DOHH2 (cell line): Measurements from ENCODE around the gene PMF1.

Source experiments
- CTCF ChIP-seq: fragments of 200-600 bp; sonication (generic); IDR thresholded peaks from one replicate; pipeline ENCODE4 v1.5.1; 2014; ENCODE audit warnings: antibody characterized with exemption, mild to moderate bottlenecking, low read depth, low read length; ENCODE audit not compliant: poor library complexity, severe bottlenecking
- EZH2phosphoT487 ChIP-seq: fragments of 200-600 bp; sonication (generic); IDR thresholded peaks from 2 replicates; pipeline ENCODE4 v1.6.1; 2017; ENCODE audit warnings: borderline replicate concordance, mild to moderate bottlenecking, antibody characterized with exemption, low read length, moderate library complexity, mixed read lengths

- TF ChIP-seq CTCF (no peak), EZH2phosphoT487 (no peak)
These were observed 47.7 kb upstream of the PMF1 start for GRCh38 chr1:156165083-156165482.
